Bronchial epithelial cell (primary cell): ENCODE measurements around the gene ZNF628. TPM values are rescaled to one million over a fixed set of nuclear protein-coding genes. Genes with fewer than 3 reads are reported as not detected.
"Not testable (repeated sequence)": the region's sequence is repeated elsewhere in the genome, so short reads cannot be mapped to it uniquely, and the experiment has no call there.

Source experiments
- DNase-seq: peaks from one replicate; pipeline ENCODE4 v3.0.0-alpha.2; 2010; ENCODE audit warnings: low read depth
- FAIRE-seq: peaks from 2 replicates; lab custom pipeline; 2011; peaks lifted over from hg19 to GRCh38; lab: Jason Lieb, UNC
- H3K27me3 ChIP-seq: 2 replicates; pipeline ENCODE4 v1.5.1; 2011; ENCODE audit warnings: low read length; ENCODE audit not compliant: control insufficient read depth, insufficient read depth
- H3K36me3 ChIP-seq: 2 replicates; pipeline ENCODE4 v1.5.1; 2011; ENCODE audit warnings: low read length; ENCODE audit not compliant: control insufficient read depth, insufficient read depth
- H3K4me3 ChIP-seq: 2 replicates; pipeline ENCODE4 v1.5.1; 2011; ENCODE audit warnings: mild to moderate bottlenecking, low read depth, low read length, control low read depth
- total RNA-seq: library from RNA; depleted of rRNA; stranded (reverse); fragments of >200 nt; gene quantifications from 2 replicates; pipeline ENCODE4 v1.2.1, GENCODE V29; 2014
- TF ChIP-seq, protein P1 (sequence below): IDR thresholded peaks from 2 replicates; pipeline ENCODE4 v1.5.1; 2011; ENCODE audit warnings: mild to moderate bottlenecking, moderate library complexity, low read length, control low read depth, inconsistent platforms; ENCODE audit not compliant: insufficient read depth, severe bottlenecking

The ZNF628 gene
- total RNA-seq, 1 donor from 2014 or later, result 0.79 TPM

DNA sequence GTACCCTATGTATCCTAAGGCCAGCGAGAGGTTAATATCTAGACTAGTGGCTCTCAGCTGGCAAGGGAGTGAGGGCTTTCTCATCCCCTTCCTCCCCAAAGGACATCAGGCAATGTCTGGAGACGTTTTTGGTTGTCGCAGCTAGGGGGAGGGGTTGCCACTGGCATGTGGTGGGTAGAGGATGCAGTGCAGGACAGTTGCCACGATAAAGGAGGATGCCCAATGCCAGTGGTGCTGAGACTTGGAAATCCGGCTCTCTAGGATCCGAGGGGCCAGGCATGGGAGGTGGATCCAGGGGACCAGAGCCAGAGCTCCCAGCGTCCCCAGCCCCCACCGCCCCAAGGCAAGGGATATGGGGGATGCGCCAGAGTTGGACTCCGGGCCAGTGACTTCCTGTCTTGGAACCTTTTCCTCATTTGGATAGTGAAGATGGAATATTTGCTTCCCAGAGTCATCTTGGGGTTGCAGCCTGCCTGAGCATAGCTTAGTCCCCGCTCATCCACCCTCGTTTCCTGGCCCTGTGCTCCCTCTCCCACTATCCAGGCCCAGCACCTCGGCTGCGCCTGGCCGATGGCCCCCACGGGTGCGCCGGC is 16.7 kb downstream of the ZNF628 start:
- DNase-seq (no peak), FAIRE-seq (no peak)
- Histone ChIP-seq H3K36me3 (no peaks in the 10 kb centered on the region), H3K27me3 (peaks cover 5% of the 10 kb centered on the region), H3K4me3 (no peak overlapping the region)
- TF ChIP-seq, protein P1, sequence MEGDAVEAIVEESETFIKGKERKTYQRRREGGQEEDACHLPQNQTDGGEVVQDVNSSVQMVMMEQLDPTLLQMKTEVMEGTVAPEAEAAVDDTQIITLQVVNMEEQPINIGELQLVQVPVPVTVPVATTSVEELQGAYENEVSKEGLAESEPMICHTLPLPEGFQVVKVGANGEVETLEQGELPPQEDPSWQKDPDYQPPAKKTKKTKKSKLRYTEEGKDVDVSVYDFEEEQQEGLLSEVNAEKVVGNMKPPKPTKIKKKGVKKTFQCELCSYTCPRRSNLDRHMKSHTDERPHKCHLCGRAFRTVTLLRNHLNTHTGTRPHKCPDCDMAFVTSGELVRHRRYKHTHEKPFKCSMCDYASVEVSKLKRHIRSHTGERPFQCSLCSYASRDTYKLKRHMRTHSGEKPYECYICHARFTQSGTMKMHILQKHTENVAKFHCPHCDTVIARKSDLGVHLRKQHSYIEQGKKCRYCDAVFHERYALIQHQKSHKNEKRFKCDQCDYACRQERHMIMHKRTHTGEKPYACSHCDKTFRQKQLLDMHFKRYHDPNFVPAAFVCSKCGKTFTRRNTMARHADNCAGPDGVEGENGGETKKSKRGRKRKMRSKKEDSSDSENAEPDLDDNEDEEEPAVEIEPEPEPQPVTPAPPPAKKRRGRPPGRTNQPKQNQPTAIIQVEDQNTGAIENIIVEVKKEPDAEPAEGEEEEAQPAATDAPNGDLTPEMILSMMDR, result no peak

DNA sequence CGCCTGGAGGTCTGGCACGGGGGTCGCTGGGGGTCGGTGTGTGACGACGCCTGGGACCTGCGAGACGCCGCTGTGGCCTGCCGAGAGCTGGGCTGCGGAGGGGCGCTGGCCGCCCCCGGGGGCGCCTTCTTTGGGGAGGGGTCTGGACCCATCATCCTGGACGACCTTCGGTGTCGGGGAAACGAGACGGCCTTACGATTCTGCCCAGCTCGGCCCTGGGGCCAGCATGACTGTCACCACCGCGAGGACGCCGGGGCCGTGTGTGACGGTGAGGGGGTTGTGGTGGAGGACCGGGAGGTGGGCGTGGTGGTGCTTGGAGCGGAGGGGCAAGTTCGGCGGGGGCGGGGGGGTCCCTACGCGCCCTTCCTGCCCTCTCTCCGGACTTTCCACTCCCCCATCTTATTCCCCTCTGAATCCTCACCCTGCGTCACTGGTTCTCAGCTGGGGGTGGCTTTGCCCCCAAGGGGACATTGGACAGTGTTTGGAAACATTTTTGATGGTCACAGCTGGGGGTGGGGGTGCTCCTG is 17.3 kb downstream of the ZNF628 start:
- DNase-seq (no peak), FAIRE-seq (no peak)
- H3K36me3 ChIP-seq, result no peaks in the 10 kb centered on the region
- TF ChIP-seq, protein P1, result no peak
- no peak overlapping the region for H3K4me3 ChIP-seq
- peaks cover 5% of the 10 kb centered on the region for H3K27me3 ChIP-seq

DNA sequence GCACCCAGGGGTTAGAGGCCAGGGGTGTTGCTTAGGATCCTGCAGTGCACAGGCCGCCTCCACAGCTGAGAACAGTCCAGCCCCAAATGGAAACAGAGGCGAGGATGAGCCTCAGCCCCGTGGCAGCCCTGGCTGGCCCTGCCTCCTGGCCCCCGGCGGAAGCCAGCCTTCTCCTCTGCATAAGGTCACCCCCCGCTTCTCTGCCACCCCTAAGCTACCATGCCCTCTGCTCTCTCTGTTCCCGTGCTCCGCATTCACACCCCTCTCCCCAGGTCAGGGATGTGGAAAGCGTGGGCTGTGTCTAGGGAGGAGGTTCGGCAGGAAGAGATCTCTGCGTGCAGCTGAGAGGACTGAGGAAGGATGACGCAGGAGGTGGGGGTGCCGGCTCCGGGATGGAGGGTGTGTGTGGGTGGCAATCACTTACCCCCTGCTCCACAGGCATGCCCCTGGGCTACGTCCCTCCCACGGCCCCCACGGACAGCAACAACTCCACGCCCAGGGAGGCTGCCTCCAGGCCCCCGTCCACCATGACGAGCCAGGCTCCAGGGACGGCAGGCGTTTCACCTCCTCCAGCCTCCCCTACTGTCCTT is 17.9 kb downstream of the ZNF628 start:
- Histone ChIP-seq H3K36me3 (no peaks in the 10 kb centered on the region), H3K27me3 (peaks cover 5% of the 10 kb centered on the region), H3K4me3 (no peak overlapping the region)
- FAIRE-seq (no peak), DNase-seq (no peak)
- TF ChIP-seq, protein P1, result no peak

DNA sequence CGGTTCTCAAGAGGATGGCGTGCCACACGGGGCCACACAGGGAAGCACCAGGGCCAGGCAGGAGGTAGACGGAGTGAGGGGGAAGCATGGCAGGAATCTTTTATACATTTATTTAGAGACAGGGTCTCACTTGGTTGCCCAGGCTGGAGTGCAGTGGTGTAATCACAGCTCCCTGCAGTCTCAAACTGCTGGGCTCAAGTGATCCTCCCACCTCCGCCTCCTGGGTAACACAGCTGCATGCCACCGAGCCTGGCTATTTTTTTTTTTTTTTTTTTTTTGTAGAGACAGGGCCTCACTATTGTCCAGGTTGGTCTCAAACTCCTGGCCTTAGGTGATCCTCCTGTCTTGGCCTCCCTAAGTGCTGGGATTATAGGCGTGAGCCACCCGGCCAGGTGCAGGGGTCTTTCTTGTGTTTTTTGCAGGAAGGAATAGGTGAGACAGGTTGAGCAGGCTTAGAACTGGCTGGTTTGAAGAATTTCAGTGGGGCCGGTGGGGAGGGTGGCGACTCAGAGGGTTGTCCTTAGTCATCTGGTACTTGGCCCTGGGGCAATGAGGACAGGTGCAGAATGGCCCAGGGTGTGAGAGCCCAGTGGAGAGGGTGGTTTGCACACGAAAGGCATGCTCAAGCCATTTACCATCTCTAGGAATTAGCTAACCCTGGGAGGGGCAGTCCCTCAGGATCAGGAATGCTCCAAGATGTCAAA is 19.4 kb downstream of the ZNF628 start:
- TF ChIP-seq, protein P1, result no peak
- H3K4me3 ChIP-seq, result no peak overlapping the region
- H3K36me3 ChIP-seq, result no peaks in the 10 kb centered on the region
- FAIRE-seq, result no peak
- peaks cover 3% of the 10 kb centered on the region for H3K27me3 ChIP-seq
- DNase-seq, result no peak

DNA sequence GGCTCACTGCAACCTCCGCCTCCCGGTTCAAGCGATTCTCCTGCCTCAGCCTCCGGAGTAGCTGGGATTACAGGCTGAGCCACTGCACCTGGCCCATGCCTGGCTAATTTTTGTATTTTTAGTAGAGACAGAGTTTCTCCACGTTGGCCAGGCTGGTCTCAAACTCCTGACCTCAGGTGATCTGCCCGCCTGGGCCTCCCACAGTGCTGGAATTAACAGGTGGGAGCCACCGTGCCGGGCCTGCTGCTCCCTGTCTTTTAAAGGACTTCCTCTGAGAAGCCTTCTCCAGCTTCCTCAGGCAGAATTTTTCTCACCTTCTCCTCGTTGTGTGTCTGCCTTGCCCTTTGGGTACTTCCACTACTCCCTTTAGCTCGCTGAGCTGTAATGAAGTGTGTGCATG is 20.4 kb downstream of the ZNF628 start:
- H3K36me3 ChIP-seq, FAIRE-seq, H3K4me3 ChIP-seq, DNase-seq, H3K27me3 ChIP-seq: not testable (repeated sequence)

DNA sequence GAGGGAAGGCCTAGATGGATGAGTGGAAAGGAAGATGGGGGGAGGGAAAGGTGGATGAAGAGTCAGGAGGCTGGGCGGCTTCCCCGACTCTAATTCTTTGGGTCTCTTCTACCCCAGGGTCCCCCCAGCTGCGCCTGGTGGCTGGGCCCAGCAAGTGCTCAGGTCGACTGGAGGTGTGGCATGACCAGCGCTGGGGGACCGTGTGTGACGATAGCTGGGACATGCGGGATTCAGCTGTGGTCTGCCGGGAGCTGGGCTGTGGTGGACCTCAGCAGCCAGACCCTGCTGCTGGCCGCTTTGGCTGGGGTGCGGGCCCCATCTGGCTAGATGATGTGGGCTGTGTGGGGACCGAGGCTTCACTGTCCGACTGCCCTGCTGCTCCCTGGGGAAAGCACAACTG is 21.3 kb downstream of the ZNF628 start:
- FAIRE-seq (no peak), DNase-seq (no peak)
- no peaks in the 10 kb centered on the region for H3K27me3 ChIP-seq
- H3K36me3 ChIP-seq, result no peaks in the 10 kb centered on the region
- H3K4me3 ChIP-seq, result no peak overlapping the region
- TF ChIP-seq, protein P1, result no peak
